GM23338 (cell line): Measurements from ENCODE around the gene MED13L. TPM values are rescaled to one million over a fixed set of nuclear protein-coding genes. Genes with fewer than 3 reads are reported as not detected.
A peak's percentile ranks its signal among the peaks of the same experiment; 100 is the strongest.

Experiments
- ATAC-seq: fragments of 200-7000 bp; cut with Tn5 transposase; 3 replicates; pipeline ENCODE4 v1.9.1; 2020
- DNase-seq: peaks from one replicate; pipeline ENCODE4 v3.0.0-alpha.2; 2015; ENCODE audit warnings: low spot score
- H2AFZ ChIP-seq: fragments of 200-600 bp; sonication (generic); 2 replicates; pipeline ENCODE4 v1.8.0; 2016; ENCODE audit warnings: antibody characterized with exemption, mild to moderate bottlenecking, moderate library complexity
- H3F3A ChIP-seq: fragments of 200-600 bp; sonication (generic); replicated peaks from 2 replicates; pipeline ENCODE4 v1.8.0; 2017; ENCODE audit warnings: antibody characterized with exemption, mixed run types, low read depth
- H3K27ac ChIP-seq: fragments of 200-600 bp; sonication (generic); 2 replicates; pipeline ENCODE4 v1.6.1; 2016; ENCODE audit warnings: low read depth
- H3K27me3 ChIP-seq: fragments of 200-600 bp; sonication (generic); 2 replicates; pipeline ENCODE4 v1.8.0; 2016; ENCODE audit warnings: mild to moderate bottlenecking, mixed run types, moderate library complexity; ENCODE audit not compliant: insufficient read depth
- H3K36me3 ChIP-seq: fragments of 200-600 bp; sonication (generic); 2 replicates; pipeline ENCODE4 v1.8.0; 2016; ENCODE audit warnings: mild to moderate bottlenecking; ENCODE audit not compliant: insufficient read depth
- H3K4me1 ChIP-seq: fragments of 200-600 bp; sonication (generic); 2 replicates; pipeline ENCODE4 v1.8.0; 2016; ENCODE audit warnings: mild to moderate bottlenecking, moderate library complexity; ENCODE audit not compliant: insufficient read depth
- H3K4me2 ChIP-seq: fragments of 200-600 bp; sonication (generic); 2 replicates; pipeline ENCODE4 v1.7.1; 2017; ENCODE audit warnings: mixed run types
- H3K4me3 ChIP-seq: fragments of 200-600 bp; sonication (generic); 2 replicates; pipeline ENCODE4 v1.6.1; 2016; ENCODE audit warnings: mixed run types
- H3K79me2 ChIP-seq: fragments of 200-600 bp; sonication (generic); replicated peaks from 2 replicates; pipeline ENCODE4 v1.8.0; 2017; ENCODE audit warnings: mild to moderate bottlenecking; ENCODE audit not compliant: insufficient read depth
- H3K9me2 ChIP-seq: fragments of 200-600 bp; sonication (generic); 2 replicates; pipeline ENCODE4 v1.8.0; 2017; ENCODE audit not compliant: insufficient read depth
- H4K20me1 ChIP-seq: fragments of 200-600 bp; sonication (generic); replicated peaks from 2 replicates; pipeline ENCODE4 v1.8.0; 2017; ENCODE audit warnings: mild to moderate bottlenecking; ENCODE audit not compliant: insufficient read depth
- H3K27ac Mint-ChIP-seq: 2 replicates; pipeline ENCODE4 v1.8.0; 2020; ENCODE audit warnings: inconsistent platforms, mild to moderate bottlenecking, moderate library complexity, mixed read lengths
- H3K27me3 Mint-ChIP-seq: 3 replicates; pipeline ENCODE4 v1.8.0; 2022; ENCODE audit warnings: low read depth, mild to moderate bottlenecking, moderate library complexity, mixed read lengths, inconsistent platforms; ENCODE audit not compliant: insufficient read depth, poor library complexity
- H3K36me3 Mint-ChIP-seq: 3 replicates; pipeline ENCODE4 v1.8.0; 2021; ENCODE audit warnings: low read depth, mild to moderate bottlenecking, inconsistent platforms, moderate library complexity, mixed read lengths
- H3K4me1 Mint-ChIP-seq: 3 replicates; pipeline ENCODE4 v1.8.0; 2020; ENCODE audit warnings: mild to moderate bottlenecking, inconsistent platforms, mixed read lengths
- H3K4me3 Mint-ChIP-seq: 3 replicates; pipeline ENCODE4 v1.8.0; 2021; ENCODE audit warnings: moderate library complexity, mild to moderate bottlenecking, inconsistent platforms, mixed read lengths
- H3K9me3 Mint-ChIP-seq: 3 replicates; pipeline ENCODE4 v1.8.0; 2020; ENCODE audit warnings: moderate library complexity, mild to moderate bottlenecking, inconsistent platforms, mixed read lengths
- CREB1 ChIP-seq: fragments of 250-450 bp; sonication (Bioruptor Pico); IDR thresholded peaks from 2 replicates; pipeline ENCODE4 v1.5.0; 2020; ENCODE audit warnings: low read depth, mild to moderate bottlenecking, moderate library complexity
- CTCF ChIP-seq, 2 experiments: fragments of 200-600 bp in 1 of 2; sonication (generic) in 1 of 2; conservative IDR thresholded peaks; 2 replicates each; pipeline versions ENCODE4 v1.5.1 to v1.6.1; 2016 to 2017; ENCODE audit warnings: antibody characterized with exemption in 2 of 2, low read depth in 2 of 2, mild to moderate bottlenecking in 2 of 2, moderate library complexity in 1 of 2
- ETS1 ChIP-seq: IDR thresholded peaks from 2 replicates; pipeline ENCODE4 v1.6.1; 2016; ENCODE audit warnings: antibody characterized with exemption
- EZH2 ChIP-seq: fragments of 200-600 bp; sonication (generic); IDR thresholded peaks from one replicate; pipeline ENCODE4 v1.8.0; 2017; ENCODE audit warnings: antibody characterized with exemption, mild to moderate bottlenecking, low read depth; ENCODE audit not compliant: unreplicated experiment
- EZH2phosphoT487 ChIP-seq: fragments of 200-600 bp; sonication (generic); IDR thresholded peaks from one replicate; pipeline ENCODE4 v1.8.1; 2018; ENCODE audit warnings: antibody characterized with exemption; ENCODE audit not compliant: unreplicated experiment
- JUNB ChIP-seq: IDR thresholded peaks from one replicate; pipeline ENCODE4 v1.6.1; 2016; ENCODE audit warnings: antibody characterized with exemption; ENCODE audit not compliant: unreplicated experiment
- NANOG ChIP-seq: IDR thresholded peaks from 2 replicates; pipeline ENCODE4 v1.6.1; 2016; ENCODE audit warnings: antibody characterized with exemption, borderline replicate concordance
- POLR2AphosphoS5 ChIP-seq: IDR thresholded peaks from 2 replicates; pipeline ENCODE4 v1.6.1; 2016; ENCODE audit warnings: antibody characterized with exemption, low read depth
- STAT1 ChIP-seq: IDR thresholded peaks from one replicate; pipeline ENCODE4 v1.6.1; 2016; ENCODE audit warnings: antibody characterized with exemption; ENCODE audit not compliant: unreplicated experiment
- ZNF114 ChIP-seq: fragments of 250-450 bp; sonication (Bioruptor Pico); IDR thresholded peaks from 2 replicates; pipeline ENCODE4 v1.5.0; 2020; ENCODE audit warnings: mild to moderate bottlenecking, moderate library complexity
- ZNF331 ChIP-seq: fragments of 250-450 bp; sonication (Bioruptor Pico); IDR thresholded peaks from 2 replicates; pipeline ENCODE4 v1.5.0; 2020; ENCODE audit warnings: low read depth, mild to moderate bottlenecking, moderate library complexity
- ZNF462 ChIP-seq: fragments of 250-450 bp; sonication (Bioruptor Pico); IDR thresholded peaks from 2 replicates; pipeline ENCODE4 v1.5.0; 2020; ENCODE audit warnings: mild to moderate bottlenecking, moderate library complexity
- polyA plus RNA-seq: library from polyadenylated mRNA; unstranded; fragments of >200 nt; fragmentation: Nextera tagmentation; extraction: Ambion mirVana; gene quantifications from 2 replicates; pipeline ENCODE4 v1.2.1, GENCODE V29; 2016
- total RNA-seq: library from RNA; depleted of rRNA; stranded (reverse); fragments of >200 nt; shearing (Covaris generic); gene quantifications from 2 replicates; pipeline ENCODE4 v1.2.3, GENCODE V29; 2014

MED13L gene
- total and polyA plus RNA-seq, 2 experiments from 2014 or later = 20.9 to 73.6 TPM

- 0 out of 2 replicates have a peak, but pooled peaks cover 2% of the 10 kb centered on the region for H4K20me1 ChIP-seq
- no peaks in the 10 kb centered on the region for H3K36me3 Mint-ChIP-seq
- H3F3A ChIP-seq = no peaks in the 10 kb centered on the region
- H3K4me2 ChIP-seq = no peak overlapping the region
- no peaks in the 10 kb centered on the region for H3K27me3 Mint-ChIP-seq
- peaks cover 31% of the 10 kb centered on the region for H3K4me1 ChIP-seq
- peaks cover 29% of the 10 kb centered on the region for H3K79me2 ChIP-seq
- no peaks in the 10 kb centered on the region for H3K36me3 ChIP-seq
- peaks cover 33% of the 10 kb centered on the region for H3K4me1 Mint-ChIP-seq
- no peak for DNase-seq
- peak overlapping the region; percentile 73 for H3K27ac Mint-ChIP-seq
- no peak overlapping the region for H3K4me3 Mint-ChIP-seq
- no peak overlapping the region for H3K27ac ChIP-seq
- no peak overlapping the region for H2AFZ ChIP-seq
- no peaks in the 10 kb centered on the region for H3K27me3 ChIP-seq
- H3K4me3 ChIP-seq = no peak overlapping the region
- H3K9me3 Mint-ChIP-seq = no peaks in the 10 kb centered on the region
- TF ChIP-seq NANOG = no peak
- TF ChIP-seq STAT1 = no peak
- TF ChIP-seq ZNF462 (CRISPR knock-in tag) = no peak
- TF ChIP-seq EZH2phosphoT487 = no peak
- no peak for TF ChIP-seq JUNB
- TF ChIP-seq POLR2AphosphoS5 = no peak
- ATAC-seq = no peak
- H3K9me2 ChIP-seq = no peaks in the 10 kb centered on the region
Observed at GRCh38 chr12:116071555-116072230, 205.8 kb downstream of the MED13L start.

GRCh38 chr12:116070444-116070843, 207.0 kb downstream of the MED13L start:
- no peak overlapping the region for H3K4me3 ChIP-seq
- H3K4me1 ChIP-seq = peaks cover 29% of the 10 kb centered on the region
- DNase-seq = no peak
- Mint-ChIP-seq H3K36me3 (no peaks in the 10 kb centered on the region), H3K4me1 (peaks cover 31% of the 10 kb centered on the region), H3K27me3 (no peaks in the 10 kb centered on the region), H3K27ac (no peak overlapping the region), H3K4me3 (no peak overlapping the region), H3K9me3 (no peaks in the 10 kb centered on the region)
- no peaks in the 10 kb centered on the region for H3K9me2 ChIP-seq
- no peaks in the 10 kb centered on the region for H3K36me3 ChIP-seq
- no peak for ATAC-seq
- H3K27me3 ChIP-seq = no peaks in the 10 kb centered on the region
- H3K27ac ChIP-seq = no peak overlapping the region
- no peaks in the 10 kb centered on the region for H3F3A ChIP-seq
- H3K79me2 ChIP-seq = peaks cover 36% of the 10 kb centered on the region
- H3K4me2 ChIP-seq = no peak overlapping the region
- H2AFZ ChIP-seq = no peak overlapping the region
- no peaks in the 10 kb centered on the region for H4K20me1 ChIP-seq
- no peak for TF ChIP-seq EZH2phosphoT487
- no peak for TF ChIP-seq ZNF114 (CRISPR knock-in tag)
- TF ChIP-seq POLR2AphosphoS5 = no peak
- TF ChIP-seq ETS1 = no peak
- TF ChIP-seq EZH2 = no peak
- no peak for TF ChIP-seq JUNB
- no peak for TF ChIP-seq STAT1
- no peak for TF ChIP-seq CREB1 (CRISPR knock-in tag)
- TF ChIP-seq CTCF (conservative IDR thresholded peaks at IDR 0.05; ENCODE audit: low read depth in 2 of 2) = no peak
- no peak for TF ChIP-seq NANOG
- no peak for TF ChIP-seq ZNF331
